GM21786 (cell line): Measurements from ENCODE around the gene TEX14.

Source experiments
- ATAC-seq: cut with Tn5 transposase; IDR thresholded peaks from one replicate; pipeline ENCODE4 v1.9.1; 2021; ENCODE audit not compliant: unreplicated experiment

TEX14 gene

GRCh38 chr17:58530655-58531054 lies 161.2 kb downstream of the TEX14 start:
- no peak for ATAC-seq

GRCh38 chr17:58529275-58529674 lies 162.6 kb downstream of the TEX14 start:
- ATAC-seq, result no peak

- ATAC-seq, result no peak
Observed at GRCh38 chr17:58528443-58528842, 163.4 kb downstream of the TEX14 start.

GRCh38 chr17:58527949-58528348 lies 163.9 kb downstream of the TEX14 start:
- ATAC-seq, result peak; percentile 42

- no peak for ATAC-seq
Observed at GRCh38 chr17:58527306-58527705, 164.5 kb downstream of the TEX14 start.

- no peak for ATAC-seq
Observed at GRCh38 chr17:58525239-58525638, 166.6 kb downstream of the TEX14 start.

GRCh38 chr17:58521680-58522079 lies 170.2 kb downstream of the TEX14 start:
- ATAC-seq, result no peak

- no peak for ATAC-seq
Observed at GRCh38 chr17:58520843-58521430, 170.9 kb downstream of the TEX14 start.

GRCh38 chr17:58517928-58518609 lies 173.8 kb downstream of the TEX14 start:
- peak; percentile 82 for ATAC-seq

- ATAC-seq, result no peak
Observed at GRCh38 chr17:58517378-58517927, 174.4 kb downstream of the TEX14 start.

- no peak for ATAC-seq
Observed at GRCh38 chr17:58516644-58517377, 175.0 kb downstream of the TEX14 start.

- no peak for ATAC-seq
Observed at GRCh38 chr17:58515286-58515685, 176.6 kb downstream of the TEX14 start.

- no peak for ATAC-seq
Observed at GRCh38 chr17:58514770-58515157, 177.1 kb downstream of the TEX14 start.

- no peak for ATAC-seq
Observed at GRCh38 chr17:58513965-58514769, 177.7 kb downstream of the TEX14 start, which contains the start of gene MTMR4. Gene MTMR4, minus strand, starts transcription at chr17:58514638. Its CDS starts 231 bp downstream, at chr17:58514407.

GRCh38 chr17:58513267-58513964 lies 178.4 kb downstream of the TEX14 start:
- ATAC-seq, result no peak

- no peak for ATAC-seq
Observed at GRCh38 chr17:58510075-58510474, 181.8 kb downstream of the TEX14 start.

GRCh38 chr17:58508341-58509067 lies 183.3 kb downstream of the TEX14 start:
- no peak for ATAC-seq

- ATAC-seq, result no peak
Observed at GRCh38 chr17:58507123-58507634, 184.7 kb downstream of the TEX14 start.
